ENCODE measurements around the gene APOL2.

DNA sequence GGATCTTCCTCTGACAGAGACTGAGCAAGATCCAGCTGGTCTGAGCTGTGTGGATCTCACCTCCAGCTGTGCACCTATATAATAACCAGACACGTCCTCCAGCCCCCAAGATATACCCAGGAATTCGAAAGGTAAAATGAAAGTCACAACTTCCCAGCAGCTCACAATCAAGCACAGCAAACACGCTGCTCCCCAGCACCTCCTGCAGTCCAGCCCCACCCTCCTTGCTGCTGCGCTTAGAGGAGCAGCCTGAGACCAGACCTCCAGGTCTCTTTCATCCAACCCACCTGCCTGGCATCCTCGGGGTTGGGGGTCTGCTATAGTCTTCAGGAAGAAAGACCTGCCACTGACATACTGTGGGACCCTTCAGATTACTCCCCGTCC lies 34.7 kb downstream of the APOL2 start:
- TF ChIP-seq, protein P1, sequence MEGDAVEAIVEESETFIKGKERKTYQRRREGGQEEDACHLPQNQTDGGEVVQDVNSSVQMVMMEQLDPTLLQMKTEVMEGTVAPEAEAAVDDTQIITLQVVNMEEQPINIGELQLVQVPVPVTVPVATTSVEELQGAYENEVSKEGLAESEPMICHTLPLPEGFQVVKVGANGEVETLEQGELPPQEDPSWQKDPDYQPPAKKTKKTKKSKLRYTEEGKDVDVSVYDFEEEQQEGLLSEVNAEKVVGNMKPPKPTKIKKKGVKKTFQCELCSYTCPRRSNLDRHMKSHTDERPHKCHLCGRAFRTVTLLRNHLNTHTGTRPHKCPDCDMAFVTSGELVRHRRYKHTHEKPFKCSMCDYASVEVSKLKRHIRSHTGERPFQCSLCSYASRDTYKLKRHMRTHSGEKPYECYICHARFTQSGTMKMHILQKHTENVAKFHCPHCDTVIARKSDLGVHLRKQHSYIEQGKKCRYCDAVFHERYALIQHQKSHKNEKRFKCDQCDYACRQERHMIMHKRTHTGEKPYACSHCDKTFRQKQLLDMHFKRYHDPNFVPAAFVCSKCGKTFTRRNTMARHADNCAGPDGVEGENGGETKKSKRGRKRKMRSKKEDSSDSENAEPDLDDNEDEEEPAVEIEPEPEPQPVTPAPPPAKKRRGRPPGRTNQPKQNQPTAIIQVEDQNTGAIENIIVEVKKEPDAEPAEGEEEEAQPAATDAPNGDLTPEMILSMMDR (optimal IDR thresholded peaks at IDR 0.05 in 1 of 3, IDR thresholded peaks at IDR 0.05 in 1 of 3, conservative IDR thresholded peaks at IDR 0.05 in 1 of 3; ENCODE audit: extremely low read depth in 1 of 3, insufficient read depth in 2 of 3, low read length in 3 of 3): peak in 1 of 3 experiments; percentile 20
- no peak for TF ChIP-seq EZH2 (IDR thresholded peaks at IDR 0.05; ENCODE audit: low read length)

All from keratinocyte (primary cell).